H9 (cell line): ENCODE data around the gene EGLN1. TPM values are rescaled to one million over a fixed set of nuclear protein-coding genes. Genes with fewer than 3 reads are reported as not detected.

Experiments used
- DNase-seq: peaks from one replicate; pipeline ENCODE4 v3.0.0-alpha.2; 2017
- H2AFZ ChIP-seq: one replicate; pipeline ENCODE4 v1.6.1; 2013; ENCODE audit warnings: mild to moderate bottlenecking, low read length, control low read depth, moderate library complexity
- H2AK5ac ChIP-seq: 2 replicates; pipeline ENCODE4 v1.6.1; 2013; ENCODE audit warnings: low read length, control low read depth, mixed read lengths; ENCODE audit not compliant: insufficient read length
- H2BK120ac ChIP-seq: one replicate; pipeline ENCODE4 v1.6.1; 2013; ENCODE audit warnings: low read depth, mild to moderate bottlenecking, low read length, control low read depth, inconsistent platforms; ENCODE audit not compliant: poor library complexity, severe bottlenecking
- H2BK12ac ChIP-seq: 2 replicates; pipeline ENCODE4 v1.6.1; 2013; ENCODE audit warnings: low read length, control low read depth, mixed read lengths, low read depth; ENCODE audit not compliant: insufficient read length
- H2BK15ac ChIP-seq: 2 replicates; pipeline ENCODE4 v1.6.1; 2013; ENCODE audit warnings: low read depth, low read length, control low read depth
- H2BK20ac ChIP-seq: one replicate; pipeline ENCODE4 v1.6.1; 2013; ENCODE audit warnings: low read depth, mild to moderate bottlenecking, low read length, control low read depth, inconsistent platforms; ENCODE audit not compliant: poor library complexity, severe bottlenecking
- H2BK5ac ChIP-seq: 2 replicates; pipeline ENCODE4 v1.6.1; 2013; ENCODE audit warnings: low read length, control low read depth, mixed read lengths; ENCODE audit not compliant: insufficient read length
- H3K14ac ChIP-seq: 2 replicates; pipeline ENCODE4 v1.6.1; 2013; ENCODE audit warnings: low read length, control low read depth; ENCODE audit not compliant: insufficient read depth
- H3K18ac ChIP-seq: 2 replicates; pipeline ENCODE4 v1.6.1; 2013; ENCODE audit warnings: low read depth, mild to moderate bottlenecking, mixed read lengths, low read length, control low read depth; ENCODE audit not compliant: insufficient read length
- H3K23ac ChIP-seq: 2 replicates; pipeline ENCODE4 v1.6.1; 2013; ENCODE audit warnings: low read length, control low read depth, mixed read lengths, low read depth; ENCODE audit not compliant: insufficient read length
- H3K23me2 ChIP-seq: 2 replicates; pipeline ENCODE4 v1.6.1; 2013; ENCODE audit warnings: low read depth, mild to moderate bottlenecking, mixed read lengths, low read length, control low read depth; ENCODE audit not compliant: insufficient read length, poor library complexity, severe bottlenecking
- H3K27ac ChIP-seq: 2 replicates; pipeline ENCODE4 v1.5.1; 2013; ENCODE audit warnings: low read length, control low read depth, mixed read lengths, low read depth; ENCODE audit not compliant: insufficient read length
- H3K27me3 ChIP-seq: 2 replicates; pipeline ENCODE4 v1.6.1; 2013; ENCODE audit warnings: low read length, control low read depth, inconsistent platforms; ENCODE audit not compliant: insufficient read depth
- H3K4ac ChIP-seq: 2 replicates; pipeline ENCODE4 v1.6.1; 2013; ENCODE audit warnings: low read depth, mild to moderate bottlenecking, control low read depth, inconsistent platforms, low read length, moderate library complexity
- H3K4me1 ChIP-seq: 2 replicates; pipeline ENCODE4 v1.6.1; 2013; ENCODE audit warnings: low read length, control low read depth, inconsistent platforms; ENCODE audit not compliant: insufficient read depth
- H3K4me2 ChIP-seq: 2 replicates; pipeline ENCODE4 v1.6.1; 2013; ENCODE audit warnings: low read length, control low read depth, mixed read lengths; ENCODE audit not compliant: insufficient read length, insufficient read depth
- H3K56ac ChIP-seq: 2 replicates; pipeline ENCODE4 v1.6.1; 2013; ENCODE audit warnings: low read depth, mild to moderate bottlenecking, mixed read lengths, low read length, control low read depth; ENCODE audit not compliant: insufficient read length
- H3K79me1 ChIP-seq: 2 replicates; pipeline ENCODE4 v1.6.1; 2013; ENCODE audit warnings: low read depth, mild to moderate bottlenecking, moderate library complexity, low read length, control low read depth, inconsistent platforms; ENCODE audit not compliant: insufficient read depth, poor library complexity, severe bottlenecking
- H3K79me2 ChIP-seq: 2 replicates; pipeline ENCODE4 v1.6.1; 2013; ENCODE audit warnings: low read length, control low read depth, inconsistent platforms; ENCODE audit not compliant: insufficient read depth
- H3K9ac ChIP-seq: 2 replicates; pipeline ENCODE4 v1.6.1; 2013; ENCODE audit warnings: low read length, control low read depth, mixed read lengths; ENCODE audit not compliant: insufficient read length; ENCODE audit errors: extremely low read depth
- H3K9me3 ChIP-seq: one replicate; pipeline ENCODE4 v1.6.1; 2013; ENCODE audit warnings: low read depth, low read length, inconsistent platforms; ENCODE audit not compliant: control insufficient read depth
- H3T11ph ChIP-seq: one replicate; pipeline ENCODE4 v1.6.1; 2013; ENCODE audit warnings: mild to moderate bottlenecking, low read length, control low read depth, inconsistent platforms
- H4K20me1 ChIP-seq: one replicate; pipeline ENCODE4 v1.6.1; 2013; ENCODE audit not compliant: control insufficient read depth, insufficient read length, insufficient read depth
- H4K5ac ChIP-seq: 2 replicates; pipeline ENCODE4 v1.6.1; 2013; ENCODE audit warnings: low read depth, mild to moderate bottlenecking, mixed read lengths, low read length, control low read depth; ENCODE audit not compliant: insufficient read length
- H4K8ac ChIP-seq: replicated peaks from 2 replicates; pipeline ENCODE4 v1.6.1; 2013; ENCODE audit warnings: low read length, control low read depth, mixed read lengths, low read depth; ENCODE audit not compliant: insufficient read length
- H4K91ac ChIP-seq: 2 replicates; pipeline ENCODE4 v1.6.1; 2013; ENCODE audit warnings: low read depth, mild to moderate bottlenecking, moderate library complexity, mixed read lengths, low read length, control low read depth; ENCODE audit not compliant: insufficient read length
- H3K27ac Mint-ChIP-seq, 3 experiments: 2 replicates in 2 of 3; 3 replicates in 1 of 3; pipeline ENCODE4 v1.8.0; 2020 to 2021; ENCODE audit warnings: mixed read lengths in 3 of 3, mild to moderate bottlenecking in 1 of 3, moderate library complexity in 1 of 3
- H3K27me3 Mint-ChIP-seq: 2 replicates; pipeline ENCODE4 v1.8.0; 2021; ENCODE audit warnings: low read depth, mild to moderate bottlenecking, moderate library complexity, mixed read lengths
- H3K36me3 Mint-ChIP-seq, 3 experiments: 2 replicates in 2 of 3; 3 replicates in 1 of 3; pipeline ENCODE4 v1.8.0; 2020 to 2021; ENCODE audit warnings: low read depth in 3 of 3, mixed read lengths in 3 of 3; ENCODE audit not compliant: insufficient read depth in 1 of 3
- H3K4me1 Mint-ChIP-seq, 2 experiments: 2 replicates each; pipeline ENCODE4 v1.8.0; 2020; ENCODE audit warnings: mixed read lengths in 2 of 2
- H3K4me3 Mint-ChIP-seq, 2 experiments: 2 replicates in 1 of 2; 3 replicates in 1 of 2; pipeline ENCODE4 v1.8.0; 2020 to 2021; ENCODE audit warnings: mild to moderate bottlenecking in 2 of 2, mixed read lengths in 2 of 2, moderate library complexity in 1 of 2
- H3K9me3 Mint-ChIP-seq, 2 experiments: 2 replicates in 1 of 2; 3 replicates in 1 of 2; pipeline ENCODE4 v1.8.0; 2020; ENCODE audit warnings: mild to moderate bottlenecking in 2 of 2, mixed read lengths in 2 of 2, moderate library complexity in 1 of 2
- CTCF ChIP-seq: fragments of 200-600 bp; sonication (generic); conservative IDR thresholded peaks from 3 replicates; pipeline ENCODE4 v1.8.0; 2021; ENCODE audit warnings: antibody characterized with exemption, mild to moderate bottlenecking
- total RNA-seq: library from RNA; stranded (reverse); gene quantifications from 2 replicates; pipeline ENCODE4 v1.2.1, GENCODE V29; 2021

Gene EGLN1
- total RNA-seq, 1 experiment from 2014 or later: 8.4 TPM

GRCh38 chr1:231372501-231372900 is 49.6 kb downstream of the EGLN1 start:
- H3K14ac ChIP-seq: no peak overlapping the region
- H3K9me3 ChIP-seq: no peaks in the 10 kb centered on the region
- H3K79me2 ChIP-seq: no peaks in the 10 kb centered on the region
- no peak overlapping the region for H2BK120ac ChIP-seq
- Mint-ChIP-seq H3K4me1 (peaks cover 5% of the 10 kb centered on the region in 2 experiments), H3K36me3 (no peaks in the 10 kb centered on the region), H3K27ac (no peak overlapping the region), H3K27me3 (no peaks in the 10 kb centered on the region), H3K4me3 (no peak overlapping the region), H3K9me3 (no peaks in the 10 kb centered on the region)
- H4K8ac ChIP-seq: no peak overlapping the region
- H3K23me2 ChIP-seq: no peaks in the 10 kb centered on the region
- no peak overlapping the region for H4K91ac ChIP-seq
- H3K27me3 ChIP-seq: no peaks in the 10 kb centered on the region
- no peak overlapping the region for H3K18ac ChIP-seq
- H2AFZ ChIP-seq: no peak overlapping the region
- H3K4me2 ChIP-seq: no peak overlapping the region
- no peaks in the 10 kb centered on the region for H3K79me1 ChIP-seq
- no peak overlapping the region for H3K27ac ChIP-seq
- no peak overlapping the region for H2AK5ac ChIP-seq
- H3K4me1 ChIP-seq: no peaks in the 10 kb centered on the region
- no peak overlapping the region for H2BK12ac ChIP-seq
- H4K20me1 ChIP-seq: no peaks in the 10 kb centered on the region
- H2BK20ac ChIP-seq: no peak overlapping the region
- H4K5ac ChIP-seq: no peak overlapping the region
- no peak overlapping the region for H2BK5ac ChIP-seq
- no peak for DNase-seq
- no peak overlapping the region for H3K4ac ChIP-seq
- no peak overlapping the region for H3K9ac ChIP-seq
- H3T11ph ChIP-seq: no peak overlapping the region
- H3K23ac ChIP-seq: no peak overlapping the region
- H2BK15ac ChIP-seq: no peak overlapping the region
- H3K56ac ChIP-seq: no peak overlapping the region
- no peak for TF ChIP-seq CTCF
